ENCODE measurements around the gene ZNF625.

ZNF625 gene

DNA sequence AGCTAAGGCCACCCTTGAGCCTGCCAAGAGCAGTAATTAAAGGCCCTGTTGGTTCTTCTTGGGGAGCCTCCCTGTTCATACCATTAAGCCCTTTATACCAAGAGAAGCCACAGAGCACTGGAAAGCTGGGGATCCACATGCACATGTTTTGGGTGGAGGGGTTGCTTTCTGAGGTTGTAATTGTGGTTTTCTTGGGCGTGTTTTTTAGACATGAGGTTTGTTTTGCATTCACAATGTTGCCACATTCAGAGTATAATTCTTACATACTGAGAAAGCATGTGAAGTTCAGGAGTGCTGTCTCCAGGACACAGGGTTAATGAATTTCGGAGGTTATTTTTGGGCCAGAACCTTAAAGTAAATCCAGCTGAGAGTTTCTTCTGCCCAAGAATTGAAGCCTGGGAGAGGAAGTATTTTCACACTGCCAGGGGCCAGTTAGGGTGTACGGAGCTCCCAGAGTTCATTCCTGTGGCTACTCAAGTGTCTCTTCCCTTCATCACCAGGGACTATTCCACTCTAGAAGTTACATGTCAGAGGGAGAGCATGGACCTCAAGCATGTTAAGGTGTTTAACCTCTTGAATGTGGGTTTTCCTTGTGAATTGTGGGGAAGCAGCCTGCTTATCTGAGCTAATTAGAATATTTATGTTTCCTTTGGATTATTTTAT lies 43.4 kb upstream of the ZNF625 start:
- Histone ChIP-seq H3K4me3 (ENCODE audit: low read depth, low read length, poor library complexity, severe bottlenecking) (no peak overlapping the region), H3K9me3 (ENCODE audit: low read length) (peaks cover 26% of the 10 kb centered on the region)
- no peak for TF ChIP-seq EZH2 (IDR thresholded peaks at IDR 0.05; ENCODE audit: borderline replicate concordance, low read length)
- TF ChIP-seq, protein P1, sequence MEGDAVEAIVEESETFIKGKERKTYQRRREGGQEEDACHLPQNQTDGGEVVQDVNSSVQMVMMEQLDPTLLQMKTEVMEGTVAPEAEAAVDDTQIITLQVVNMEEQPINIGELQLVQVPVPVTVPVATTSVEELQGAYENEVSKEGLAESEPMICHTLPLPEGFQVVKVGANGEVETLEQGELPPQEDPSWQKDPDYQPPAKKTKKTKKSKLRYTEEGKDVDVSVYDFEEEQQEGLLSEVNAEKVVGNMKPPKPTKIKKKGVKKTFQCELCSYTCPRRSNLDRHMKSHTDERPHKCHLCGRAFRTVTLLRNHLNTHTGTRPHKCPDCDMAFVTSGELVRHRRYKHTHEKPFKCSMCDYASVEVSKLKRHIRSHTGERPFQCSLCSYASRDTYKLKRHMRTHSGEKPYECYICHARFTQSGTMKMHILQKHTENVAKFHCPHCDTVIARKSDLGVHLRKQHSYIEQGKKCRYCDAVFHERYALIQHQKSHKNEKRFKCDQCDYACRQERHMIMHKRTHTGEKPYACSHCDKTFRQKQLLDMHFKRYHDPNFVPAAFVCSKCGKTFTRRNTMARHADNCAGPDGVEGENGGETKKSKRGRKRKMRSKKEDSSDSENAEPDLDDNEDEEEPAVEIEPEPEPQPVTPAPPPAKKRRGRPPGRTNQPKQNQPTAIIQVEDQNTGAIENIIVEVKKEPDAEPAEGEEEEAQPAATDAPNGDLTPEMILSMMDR (IDR thresholded peaks at IDR 0.05; ENCODE audit: low read length) = no peak

DNA sequence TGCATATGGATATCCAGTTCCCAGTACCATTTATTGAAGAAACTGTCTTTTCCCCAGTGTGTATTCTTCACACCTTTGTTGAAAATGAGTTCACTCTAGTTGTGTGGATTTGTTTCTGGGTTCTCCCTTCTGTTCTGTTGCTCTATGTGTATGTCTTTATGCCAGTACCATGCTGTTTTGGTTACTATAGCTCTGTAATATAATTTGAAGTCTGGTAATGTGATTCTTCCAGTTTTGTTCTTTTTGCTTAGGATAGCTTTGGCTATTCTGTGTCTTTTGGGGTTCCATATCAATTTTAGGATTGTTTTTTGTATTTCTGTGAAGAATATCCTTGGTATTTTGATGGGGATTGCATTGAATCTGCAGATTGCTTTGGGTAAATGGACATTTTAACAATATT lies 41.6 kb upstream of the ZNF625 start:
- H3K36me3 ChIP-seq (ENCODE audit: insufficient read depth, low read length) = peaks cover 5% of the 10 kb centered on the region; the same call in 1 of the 2 replicates
- no peak overlapping the region for H3K27ac ChIP-seq (ENCODE audit: low read depth, low read length, poor library complexity, severe bottlenecking)
- no peak overlapping the region for H3K9ac ChIP-seq (ENCODE audit: low read length)
- H3K27me3 ChIP-seq (ENCODE audit: insufficient read depth, low read length) = no peaks in the 10 kb centered on the region
- no peak overlapping the region for H3K4me3 ChIP-seq (ENCODE audit: low read depth, low read length, poor library complexity, severe bottlenecking)
- no peak overlapping the region for H3K4me2 ChIP-seq (ENCODE audit: low read length)
- no peaks in the 10 kb centered on the region for H3K79me2 ChIP-seq (ENCODE audit: insufficient read depth, low read length)
- H3K9me2 ChIP-seq (ENCODE audit: low read depth, low read length) = no peaks in the 10 kb centered on the region
- no peak for TF ChIP-seq EZH2 (IDR thresholded peaks at IDR 0.05; ENCODE audit: borderline replicate concordance, low read length)
- TF ChIP-seq, protein P1 (IDR thresholded peaks at IDR 0.05; ENCODE audit: low read length) = no peak
- H4K20me1 ChIP-seq (ENCODE audit: insufficient read depth, low read length) = no peaks in the 10 kb centered on the region
- H3K4me1 ChIP-seq (ENCODE audit: insufficient read depth, low read length, severe bottlenecking) = no peaks in the 10 kb centered on the region
- H3K9me3 ChIP-seq (ENCODE audit: low read length) = peaks cover 29% of the 10 kb centered on the region
- no peak overlapping the region for H2AFZ ChIP-seq (ENCODE audit: low read length)
- H3F3A ChIP-seq (ENCODE audit: insufficient read depth, low read length) = no peaks in the 10 kb centered on the region

More for the DNA sequence above, 43.4 kb upstream of the ZNF625 start:
- H3K36me3 ChIP-seq (ENCODE audit: insufficient read depth, low read length) = peaks cover under 1% of the 10 kb centered on the region; the same call in 1 of the 2 replicates
- H4K20me1 ChIP-seq (ENCODE audit: insufficient read depth, low read length) = no peaks in the 10 kb centered on the region
- no peaks in the 10 kb centered on the region for H3K9me2 ChIP-seq (ENCODE audit: low read depth, low read length)
- no peak overlapping the region for H3K9ac ChIP-seq (ENCODE audit: low read length)
- no peak overlapping the region for H3K4me2 ChIP-seq (ENCODE audit: low read length)
- no peaks in the 10 kb centered on the region for H3K27me3 ChIP-seq (ENCODE audit: insufficient read depth, low read length)
- no peaks in the 10 kb centered on the region for H3K4me1 ChIP-seq (ENCODE audit: insufficient read depth, low read length, severe bottlenecking)
- H2AFZ ChIP-seq (ENCODE audit: low read length) = no peak overlapping the region
- no peaks in the 10 kb centered on the region for H3K79me2 ChIP-seq (ENCODE audit: insufficient read depth, low read length)
- no peaks in the 10 kb centered on the region for H3F3A ChIP-seq (ENCODE audit: insufficient read depth, low read length)
- no peak overlapping the region for H3K27ac ChIP-seq (ENCODE audit: low read depth, low read length, poor library complexity, severe bottlenecking)

DNA sequence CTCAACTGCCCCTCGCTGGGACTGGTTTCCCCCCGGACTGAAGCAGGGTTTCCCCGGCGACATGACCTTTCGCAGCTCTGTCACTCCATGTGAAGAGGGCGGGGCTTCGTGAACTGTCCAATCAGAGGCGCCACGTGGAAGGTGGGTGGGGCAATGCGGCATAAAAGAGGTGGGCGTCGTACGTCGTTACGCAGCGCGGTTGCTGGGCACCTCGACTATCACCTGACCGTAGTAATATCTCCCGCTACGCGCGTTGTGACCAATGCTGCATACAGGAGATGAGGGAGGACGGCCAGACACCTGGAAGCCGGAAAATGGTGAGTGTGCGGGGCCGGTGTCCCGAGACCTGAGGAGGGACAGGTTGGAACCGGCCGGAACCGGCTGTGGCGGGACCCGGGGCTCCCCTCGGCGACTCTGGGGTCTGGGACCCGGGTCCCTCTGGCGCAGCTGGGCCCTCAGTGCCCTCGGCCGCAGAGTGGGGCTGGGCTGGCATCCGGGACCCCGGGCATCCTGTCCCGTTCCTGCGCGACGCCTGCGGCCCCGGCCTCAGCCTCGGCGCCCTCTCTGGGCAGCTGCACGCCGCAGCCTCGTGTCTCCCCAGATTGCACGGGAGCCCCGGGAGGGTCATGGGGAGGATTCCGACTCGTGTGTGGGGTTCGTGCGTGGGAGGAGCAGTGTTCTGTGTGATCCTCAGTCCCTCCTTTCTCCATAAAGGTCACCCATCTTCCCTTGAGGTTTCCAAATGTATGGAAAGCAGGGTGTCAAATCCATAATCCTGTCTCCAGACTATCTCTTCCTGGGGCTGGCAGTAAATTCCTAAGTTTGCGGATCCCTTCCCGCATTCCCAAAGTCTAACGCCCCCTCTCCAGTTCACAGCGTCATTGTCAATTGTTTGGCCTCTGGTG lies 38.5 kb upstream of the ZNF625 start:
- no peak overlapping the region for H3K27ac ChIP-seq (ENCODE audit: low read depth, low read length, poor library complexity, severe bottlenecking)
- no peaks in the 10 kb centered on the region for H4K20me1 ChIP-seq (ENCODE audit: insufficient read depth, low read length)
- peaks cover 33% of the 10 kb centered on the region for H3K9me3 ChIP-seq (ENCODE audit: low read length)
- no peaks in the 10 kb centered on the region for H3F3A ChIP-seq (ENCODE audit: insufficient read depth, low read length)
- H3K27me3 ChIP-seq (ENCODE audit: insufficient read depth, low read length) = no peaks in the 10 kb centered on the region
- no peaks in the 10 kb centered on the region for H3K9me2 ChIP-seq (ENCODE audit: low read depth, low read length)
- peaks cover 29% of the 10 kb centered on the region for H3K36me3 ChIP-seq (ENCODE audit: insufficient read depth, low read length)
- no peaks in the 10 kb centered on the region for H3K4me1 ChIP-seq (ENCODE audit: insufficient read depth, low read length, severe bottlenecking)
- no peak overlapping the region for H3K4me3 ChIP-seq (ENCODE audit: low read depth, low read length, poor library complexity, severe bottlenecking)
- no peak overlapping the region for H3K9ac ChIP-seq (ENCODE audit: low read length)
- no peak overlapping the region for H2AFZ ChIP-seq (ENCODE audit: low read length)
- no peaks in the 10 kb centered on the region for H3K79me2 ChIP-seq (ENCODE audit: insufficient read depth, low read length)
- no peak for TF ChIP-seq EZH2 (IDR thresholded peaks at IDR 0.05; ENCODE audit: borderline replicate concordance, low read length)
- TF ChIP-seq, protein P1 (IDR thresholded peaks at IDR 0.05; ENCODE audit: low read length) = no peak
- H3K4me2 ChIP-seq (ENCODE audit: low read length) = no peak overlapping the region
